HG03460 (cell line): ENCODE data around the gene TMEM143.
"Not testable (repeated sequence)": the region's sequence is repeated elsewhere in the genome, so short reads cannot be mapped to it uniquely, and the experiment has no call there.

Experiments used
- ATAC-seq: cut with Tn5 transposase; IDR thresholded peaks from one replicate; pipeline ENCODE4 v1.9.1; 2021; ENCODE audit not compliant: unreplicated experiment

Gene TMEM143

DNA sequence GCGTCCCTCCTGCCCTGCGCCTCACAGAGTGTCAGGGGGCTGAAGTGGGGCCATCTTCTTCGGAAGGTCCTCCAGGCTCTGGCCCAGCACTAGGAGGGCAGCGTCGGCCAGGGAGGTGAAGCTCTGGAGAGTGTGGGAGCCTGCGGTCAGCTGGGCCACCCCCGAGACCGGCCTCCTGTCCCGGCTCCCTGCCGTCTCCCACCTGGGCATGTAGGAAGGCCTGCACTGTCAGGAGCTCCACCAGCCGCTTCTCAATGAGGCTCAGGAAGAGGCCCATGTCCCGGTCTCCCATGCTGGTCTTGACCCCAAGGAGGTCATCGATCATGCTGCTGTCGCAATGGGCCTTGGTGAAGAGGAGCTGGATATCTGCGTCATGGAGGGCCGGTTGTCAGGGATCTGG is 65.8 kb downstream of the TMEM143 start:
- no peak for ATAC-seq

GRCh38 chr19:48296963-48297734 is 66.6 kb downstream of the TMEM143 start:
- no peak for ATAC-seq

- no peak for ATAC-seq
These were observed 68.3 kb downstream of the TMEM143 start for GRCh38 chr19:48295458-48295857.

DNA sequence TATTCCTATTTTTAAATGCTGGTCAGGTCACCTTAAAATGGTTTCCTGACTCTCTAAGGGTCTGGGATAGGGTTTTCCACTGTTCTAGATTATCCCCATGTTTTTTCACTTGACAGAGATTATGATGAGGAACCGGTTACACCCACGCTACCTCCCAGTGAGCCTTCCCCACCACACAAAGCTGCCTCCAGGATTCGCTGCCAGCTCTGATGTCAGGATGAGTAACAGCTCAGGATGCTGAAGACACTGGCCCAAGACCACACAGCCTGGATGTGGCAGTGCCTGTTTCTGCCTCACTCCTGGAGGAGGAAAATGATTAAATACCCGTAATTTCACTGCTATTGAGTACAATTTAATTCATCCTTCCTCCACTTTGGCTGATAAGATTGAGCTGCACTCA is 70.9 kb downstream of the TMEM143 start:
- no peak for ATAC-seq

- not testable (repeated sequence) for ATAC-seq
These were observed 72.3 kb downstream of the TMEM143 start for GRCh38 chr19:48291489-48291815.

DNA sequence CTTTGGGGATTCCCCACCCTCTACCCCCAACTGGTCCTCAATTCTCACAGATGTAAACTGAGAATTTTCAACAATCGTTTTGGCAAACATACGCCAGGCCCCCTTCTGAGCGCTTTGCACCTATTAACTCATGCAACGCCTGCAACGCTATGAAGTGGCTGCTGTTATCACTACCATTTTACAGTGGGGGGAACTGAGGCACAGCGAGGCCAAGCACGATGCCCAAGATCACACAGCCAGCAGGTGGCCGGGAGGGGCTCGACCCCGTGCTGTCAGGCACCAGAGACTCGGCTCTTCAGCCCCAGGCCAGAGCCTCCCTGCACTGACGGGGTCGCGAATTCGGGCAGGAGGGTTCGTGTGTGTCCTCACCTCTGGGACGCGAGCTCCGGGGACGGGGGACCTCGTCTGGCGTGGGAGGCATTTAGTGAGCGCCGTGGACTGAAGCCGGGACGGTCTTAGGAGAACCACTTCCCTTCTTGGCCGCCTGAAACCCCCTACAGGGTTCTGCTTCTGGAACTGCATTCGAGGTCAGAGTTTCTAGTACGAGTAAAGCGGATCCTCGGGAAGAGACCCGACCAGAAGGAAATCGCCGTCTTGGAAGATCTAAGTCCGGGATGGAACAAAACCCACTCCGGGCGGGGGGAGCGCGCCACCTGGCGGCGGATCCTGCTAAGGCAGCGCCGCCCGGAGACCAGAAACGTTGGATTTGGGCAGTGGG is 72.8 kb downstream of the TMEM143 start:
- no peak for ATAC-seq

DNA sequence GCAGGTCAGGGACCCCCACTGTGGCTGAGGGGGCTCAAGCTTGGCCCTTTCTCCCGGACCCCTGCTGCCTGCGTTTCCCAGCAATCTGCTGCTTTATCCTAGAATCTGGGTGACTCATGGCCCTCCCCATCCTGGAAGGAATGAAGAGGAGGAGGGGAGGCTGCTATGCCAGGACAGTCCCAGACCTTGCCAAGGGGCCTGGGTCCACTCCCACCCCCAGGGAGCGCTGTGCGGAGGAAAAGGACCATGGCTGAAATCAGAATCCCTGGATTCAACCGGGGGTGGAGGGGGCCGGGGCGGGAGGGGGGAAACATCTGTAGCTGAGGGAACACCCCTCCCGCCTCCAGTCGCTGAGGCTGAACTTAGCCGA is 73.4 kb downstream of the TMEM143 start:
- no peak for ATAC-seq

- ATAC-seq, result no peak
These were observed 76.0 kb downstream of the TMEM143 start for GRCh38 chr19:48287748-48288147.

- ATAC-seq, result no peak
These were observed 78.8 kb downstream of the TMEM143 start for GRCh38 chr19:48284896-48285295.

DNA sequence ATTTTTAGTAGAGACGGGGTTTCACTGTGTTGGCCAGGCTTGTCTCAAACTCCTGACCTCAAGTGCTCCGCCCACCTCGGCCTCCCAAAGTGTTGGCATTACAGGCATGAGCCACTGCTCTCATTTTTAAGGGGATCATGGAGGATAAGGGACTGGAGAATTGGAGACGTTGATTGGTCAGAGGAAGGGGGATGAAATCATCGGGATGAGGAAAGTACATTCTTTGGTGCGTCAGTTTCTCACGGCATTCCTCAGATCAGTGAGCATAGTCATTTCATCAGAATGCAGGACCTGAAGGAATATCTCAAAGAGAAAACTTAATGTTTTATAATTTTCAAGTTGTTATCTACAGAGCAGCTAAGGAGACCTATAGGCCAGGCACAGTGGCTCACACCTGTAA is 79.8 kb downstream of the TMEM143 start:
- no peak for ATAC-seq
